Activated naive CD4-positive, alpha-beta T cell treated with anti-CD3 and anti-CD28 coated beads, Interleukin-2, amount 50 U/mL, for 72 hours (primary cell): ENCODE data around the gene CHPF. TPM values are rescaled to one million over a fixed set of nuclear protein-coding genes. Genes with fewer than 3 reads are reported as not detected.

ENCODE experiments used
- total RNA-seq, 2 donors: library from RNA; stranded (reverse); gene quantifications; one replicate each; pipeline ENCODE4 v1.2.3, GENCODE V29; 2022

Gene CHPF
- total RNA-seq, 2 donors from 2014 or later, result 13.2 to 16.7 TPM

Other genes with a start within 250 kb of the CHPF start
- 1 to 10 TPM in 1 of 2 donors, under 1 TPM in 1; 0.09 to 3.1 TPM for gene PTPRN, start 234.4 kb downstream of the CHPF start, total RNA-seq
- not detected for gene RESP18, start 211.1 kb downstream of the CHPF start, total RNA-seq
- 10 to 100 TPM; 61.1 to 96.0 TPM for gene DNPEP, start 155.9 kb downstream of the CHPF start, total RNA-seq
- not detected for gene DES, start 125.4 kb downstream of the CHPF start, total RNA-seq
- 1 to 10 TPM; 2.2 to 2.8 TPM for gene SPEG, start 109.0 kb downstream of the CHPF start, total RNA-seq
- 10 to 100 TPM; 29.1 to 34.1 TPM for gene GMPPA, start 44.9 kb downstream of the CHPF start, total RNA-seq
- under 1 TPM; 0.16 to 0.98 TPM for gene ASIC4, start 29.3 kb downstream of the CHPF start, total RNA-seq
- gene TMEM198, start 219 bp upstream of the CHPF start, total RNA-seq, result 1 to 10 TPM; 1.8 to 6.1 TPM
- gene OBSL1, start 27.7 kb upstream of the CHPF start, total RNA-seq, result 1 to 10 TPM; 1.9 to 8.9 TPM
- under 1 TPM in 1 of 2 donors, not detected in 1; 0.23 TPM for gene INHA, start 28.5 kb upstream of the CHPF start, total RNA-seq
- gene STK11IP, start 54.0 kb upstream of the CHPF start, total RNA-seq, result 10 to 100 TPM; 28.5 to 53.0 TPM
- not detected for gene SLC4A3, start 83.8 kb upstream of the CHPF start, total RNA-seq